Uterus (tissue), 2 donors: Measurements from ENCODE around the gene PDGFD.

ENCODE experiments used
- CTCF ChIP-seq, 4 experiments: fragments of 200-600 bp in 2 of 4; fragments of 450-650 bp in 2 of 4; sonication (generic) in 2 of 4; IDR thresholded peaks; one replicate each; pipeline ENCODE4 v1.5.1; 2016 to 2019; ENCODE audit warnings: antibody characterized with exemption in 4 of 4, mild to moderate bottlenecking in 2 of 4, moderate library complexity in 1 of 4
- POLR2A ChIP-seq, 2 donors: fragments of 450-650 bp; IDR thresholded peaks; one replicate each; pipeline ENCODE4 v1.6.1; 2016; ENCODE audit warnings: antibody characterized with exemption in 2 of 2, mild to moderate bottlenecking in 1 of 2, moderate library complexity in 1 of 2

GRCh38 chr11:104024572-104024971 is 139.4 kb downstream of the PDGFD start:
- no peak for TF ChIP-seq CTCF (IDR thresholded peaks at IDR 0.05)
- TF ChIP-seq POLR2A (IDR thresholded peaks at IDR 0.05): no peak
